ENCODE results near the gene TMA7.

The TMA7 gene

DNA sequence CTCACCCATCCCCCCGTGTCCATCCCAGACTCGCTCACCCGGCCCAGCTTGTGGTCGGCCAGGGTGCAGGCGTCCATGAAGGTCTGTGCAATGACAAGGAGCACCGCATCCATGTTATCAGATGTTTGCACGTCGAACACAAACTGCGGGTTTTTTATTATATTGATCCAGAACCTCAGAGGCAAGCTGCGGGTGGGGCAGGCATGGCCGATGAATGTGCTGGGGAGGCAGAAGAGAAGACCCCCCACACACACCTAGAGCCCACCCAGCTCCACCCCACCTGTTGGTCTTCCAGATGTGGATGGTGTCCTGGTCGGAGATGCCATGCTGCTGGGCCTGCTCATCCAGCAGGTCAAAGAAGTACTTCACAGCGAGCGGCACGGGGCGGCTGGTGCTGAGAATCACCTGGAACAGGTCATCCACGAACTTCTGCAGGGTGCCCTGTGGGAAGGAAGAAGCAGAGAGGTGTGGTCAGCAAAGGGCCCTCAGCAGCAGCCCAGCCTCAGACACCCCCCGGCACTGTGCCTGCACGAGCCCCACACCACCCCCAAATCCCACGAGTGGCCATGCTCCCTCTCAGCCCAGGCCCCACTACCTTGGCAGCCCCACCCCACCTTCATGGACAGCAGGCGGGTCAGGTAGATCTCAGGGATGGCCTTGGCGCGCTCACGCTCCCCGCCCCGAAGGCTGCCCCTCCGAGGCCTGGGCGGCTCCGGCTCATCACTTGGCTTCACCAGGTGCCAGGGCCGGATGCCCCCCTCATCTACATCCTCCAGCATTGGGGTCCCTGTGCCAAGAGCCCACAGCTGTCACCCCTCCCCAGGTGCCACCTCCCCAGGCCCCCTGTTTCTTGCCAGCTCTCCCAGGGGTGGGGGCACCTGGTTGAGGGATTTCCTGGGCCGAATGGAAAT is 30.5 kb upstream of the TMA7 start:
- DNase-seq (ENCODE audit: low read depth in 2 of 2), result no peak

DNA sequence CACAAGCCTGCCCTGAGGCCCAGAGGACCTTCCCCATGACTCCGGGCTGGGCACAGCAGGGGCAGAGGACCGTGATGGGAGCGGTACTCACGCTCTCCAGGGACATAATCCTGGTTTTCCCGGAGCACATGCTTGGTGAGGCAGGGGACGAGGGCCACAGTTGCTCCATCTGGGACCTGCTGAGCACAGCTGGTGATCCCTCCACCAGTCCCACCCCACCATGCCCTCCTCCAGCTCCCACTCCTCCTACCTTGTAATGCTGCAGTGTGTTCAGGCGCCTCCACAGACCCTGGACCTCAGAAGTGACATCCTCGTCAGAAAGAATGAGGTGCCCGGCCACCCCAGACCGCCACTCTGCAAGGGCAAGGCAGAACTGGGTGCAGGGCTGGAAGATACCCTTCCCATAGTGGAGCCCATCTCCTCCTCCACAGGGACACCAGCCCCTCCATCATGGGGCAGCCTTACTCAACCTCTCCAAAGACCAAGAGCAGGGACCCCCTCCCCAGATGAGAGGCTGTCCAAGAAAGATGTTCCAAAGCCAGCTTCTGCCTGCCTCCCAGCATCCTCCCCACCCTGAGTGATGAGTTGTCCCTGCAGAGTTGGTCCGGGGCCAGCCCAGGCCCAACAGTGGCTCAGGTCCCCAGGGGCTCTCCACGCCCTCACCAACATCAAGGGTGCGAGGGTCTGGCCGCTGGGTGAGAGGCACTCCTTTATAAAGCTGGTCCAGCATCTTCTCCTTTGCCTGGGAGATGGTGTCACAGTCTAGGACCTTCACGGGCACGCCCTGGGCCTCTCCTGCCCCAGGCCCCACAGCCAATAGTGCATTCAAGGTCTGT is 29.6 kb upstream of the TMA7 start:
- DNase-seq (ENCODE audit: low read depth in 2 of 2), result no peak

GRCh38 chr3:48411041-48411588 is 28.9 kb upstream of the TMA7 start:
- DNase-seq (ENCODE audit: low read depth in 2 of 2), result no peak

- no peak for DNase-seq (ENCODE audit: low read depth in 2 of 2)
These were observed 28.3 kb upstream of the TMA7 start for GRCh38 chr3:48411606-48412374.

GRCh38 chr3:48412375-48413001 is 27.6 kb upstream of the TMA7 start:
- DNase-seq (ENCODE audit: low read depth in 2 of 2), result no peak

DNA sequence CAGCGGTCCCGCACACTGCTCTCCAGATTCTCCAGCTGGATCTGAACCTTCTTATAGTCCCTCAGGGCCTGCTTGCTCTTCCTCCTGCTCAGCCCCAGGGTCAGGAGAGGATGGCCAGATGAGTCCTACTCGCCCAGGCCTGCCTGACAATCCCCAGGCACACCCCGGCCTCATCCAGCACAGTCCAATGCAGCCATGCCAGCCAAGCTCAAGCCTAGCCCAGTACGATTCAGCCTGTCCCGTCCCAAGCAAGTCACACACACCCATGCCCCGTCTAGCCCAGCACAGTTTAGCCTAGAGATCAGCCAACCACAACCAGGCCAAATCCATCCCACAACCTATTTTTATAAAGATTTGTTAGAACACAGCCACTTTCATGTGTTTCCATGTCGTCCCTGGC is 27.0 kb upstream of the TMA7 start:
- DNase-seq (ENCODE audit: low read depth in 2 of 2), result no peak

DNA sequence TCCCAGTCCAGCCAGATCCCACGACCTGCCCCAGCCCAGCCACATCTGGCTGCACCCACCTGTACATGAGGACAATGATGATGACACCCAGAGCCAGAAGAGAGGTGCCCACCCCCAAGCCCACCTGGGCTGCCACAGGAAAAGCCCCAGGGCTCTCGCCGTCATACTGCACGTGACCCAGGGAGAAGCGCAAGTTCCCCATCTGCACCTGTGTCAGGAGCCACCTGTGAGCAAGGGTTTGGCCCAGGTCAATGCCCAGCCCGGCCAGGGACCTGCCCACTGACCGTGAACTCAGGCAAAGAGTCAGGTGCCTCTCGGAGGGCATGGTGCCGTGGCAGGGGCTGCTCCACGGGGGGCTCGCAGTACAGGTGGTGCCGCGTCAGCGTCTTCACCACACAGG is 26.4 kb upstream of the TMA7 start:
- DNase-seq (ENCODE audit: low read depth in 2 of 2), result no peak

- no peak for DNase-seq (ENCODE audit: low read depth in 2 of 2)
These were observed 25.4 kb upstream of the TMA7 start for GRCh38 chr3:48414376-48415250.

DNA sequence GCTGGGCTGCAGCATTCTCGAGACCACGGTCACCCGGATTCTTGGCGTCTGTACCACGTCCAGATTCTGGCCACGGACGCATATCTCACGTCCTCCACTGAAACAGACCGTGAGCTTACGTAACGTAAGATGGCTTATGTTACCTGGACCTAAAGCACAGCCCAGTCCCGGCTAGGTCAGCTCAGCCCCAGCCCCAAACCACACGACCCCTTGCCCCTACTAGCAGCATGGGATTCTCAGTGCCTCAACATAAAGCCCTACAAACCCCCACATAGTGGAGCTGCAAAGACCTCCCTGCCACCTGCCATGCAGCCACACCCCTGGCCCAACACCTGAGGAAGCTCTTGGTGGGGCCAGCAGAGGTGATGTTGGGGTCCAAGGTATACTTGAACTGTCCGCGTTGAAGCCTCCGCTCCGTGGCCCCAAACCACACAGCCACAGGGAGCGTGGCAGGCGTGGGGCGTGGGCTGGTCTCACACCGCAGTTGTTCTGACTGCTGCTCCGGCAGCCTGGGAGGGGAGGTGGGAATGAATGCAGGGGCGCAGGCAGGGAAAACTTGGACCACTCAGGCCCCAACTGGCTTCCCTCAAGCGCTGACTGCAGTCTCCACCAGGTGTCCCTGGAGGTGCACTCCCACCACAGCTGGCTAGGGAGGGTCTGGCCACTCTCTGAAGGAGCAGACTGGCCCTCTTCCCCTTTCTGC is 24.7 kb upstream of the TMA7 start:
- DNase-seq (ENCODE audit: low read depth in 2 of 2), result no peak

GRCh38 chr3:48416091-48416505 is 24.0 kb upstream of the TMA7 start:
- no peak for DNase-seq (ENCODE audit: low read depth in 2 of 2)

DNA sequence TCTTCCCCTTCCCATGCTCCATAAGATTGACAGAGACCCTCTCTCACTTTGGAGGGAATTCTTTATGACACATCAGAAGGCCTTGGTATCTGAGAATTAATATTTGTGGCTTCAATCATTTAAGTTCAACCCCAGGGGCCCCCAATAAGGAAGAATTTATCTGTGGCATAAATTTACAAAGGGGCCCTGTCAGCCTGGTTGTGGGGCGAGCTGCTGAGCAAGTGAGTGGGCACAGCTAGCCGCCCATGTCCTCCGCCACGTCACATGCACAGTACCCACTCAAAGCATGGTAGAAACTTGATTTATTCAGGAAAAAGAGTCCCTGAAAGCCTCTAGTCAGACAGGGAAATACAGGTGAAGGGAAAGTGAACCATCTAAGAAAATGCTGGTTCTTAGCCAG is 23.5 kb upstream of the TMA7 start:
- DNase-seq (ENCODE audit: low read depth in 2 of 2), result no peak

- DNase-seq (ENCODE audit: low read depth in 2 of 2), result no peak
These were observed 22.4 kb upstream of the TMA7 start for GRCh38 chr3:48417529-48418108.

DNA sequence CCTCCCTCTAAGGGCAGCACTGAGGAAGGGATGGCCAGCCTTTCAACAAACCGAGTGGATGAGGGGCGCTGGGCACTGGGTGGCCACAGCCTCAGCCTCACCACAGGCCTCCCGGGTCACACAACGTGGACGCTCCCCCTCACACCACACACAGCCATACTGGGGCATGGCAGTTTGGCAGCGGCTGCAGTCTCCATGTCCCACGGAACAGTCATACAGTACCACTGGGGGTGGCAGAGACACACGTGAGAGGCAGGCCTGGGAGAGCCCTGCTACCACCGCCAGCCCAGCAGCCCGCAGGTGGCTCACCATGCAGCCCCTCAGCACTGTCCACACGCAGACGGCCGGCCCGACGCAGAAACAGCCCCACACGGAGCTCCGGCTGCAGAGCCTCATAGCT is 21.9 kb upstream of the TMA7 start:
- no peak for DNase-seq (ENCODE audit: low read depth in 2 of 2)

- DNase-seq (ENCODE audit: low read depth in 2 of 2), result no peak
These were observed 21.4 kb upstream of the TMA7 start for GRCh38 chr3:48418651-48419050.

GRCh38 chr3:48419149-48419548 is 20.9 kb upstream of the TMA7 start:
- DNase-seq (ENCODE audit: low read depth in 2 of 2), result no peak

DNA sequence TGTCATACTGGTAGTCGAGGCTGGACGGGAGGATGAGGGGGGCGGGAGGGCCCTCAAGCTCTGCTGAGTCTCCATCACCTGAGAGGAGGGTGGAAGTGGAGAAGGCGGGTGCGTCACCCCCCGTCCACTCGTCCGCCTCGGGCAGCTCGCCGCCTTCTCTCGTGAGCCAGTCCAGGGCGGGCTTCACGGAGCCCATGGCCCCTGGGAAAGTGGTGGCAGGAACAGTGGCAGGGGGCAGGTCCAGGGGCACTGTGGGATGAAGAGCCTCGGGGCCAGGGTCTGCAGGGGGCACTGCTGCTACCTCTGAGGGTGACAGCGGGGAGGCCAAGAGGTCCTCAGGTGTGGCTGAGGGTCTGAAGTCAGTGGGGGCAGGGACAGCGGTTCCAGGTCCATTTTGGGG is 20.5 kb upstream of the TMA7 start:
- no peak for DNase-seq (ENCODE audit: low read depth in 2 of 2)

DNA sequence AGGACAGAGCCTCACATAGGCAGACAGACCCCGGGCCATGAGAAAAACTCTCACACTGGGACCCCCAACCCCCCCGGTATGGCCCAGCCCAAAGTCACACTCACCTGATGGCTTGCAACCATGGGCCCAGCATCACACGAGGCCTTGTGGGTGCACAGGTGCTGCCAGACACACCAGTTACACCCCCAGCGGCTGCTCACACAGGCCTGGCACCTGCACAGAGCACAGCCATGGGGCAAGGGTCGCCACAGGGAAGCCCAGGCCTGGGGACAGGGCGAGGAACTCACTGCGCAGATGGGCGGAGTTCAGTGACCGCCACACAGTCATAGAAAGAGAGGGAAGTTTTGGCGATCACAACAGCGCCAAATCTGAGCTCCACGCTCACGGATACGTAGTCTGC is 19.5 kb upstream of the TMA7 start:
- DNase-seq (ENCODE audit: low read depth in 2 of 2), result no peak

- DNase-seq (ENCODE audit: low read depth in 2 of 2), result no peak
These were observed 17.8 kb upstream of the TMA7 start for GRCh38 chr3:48422272-48422671.

DNA sequence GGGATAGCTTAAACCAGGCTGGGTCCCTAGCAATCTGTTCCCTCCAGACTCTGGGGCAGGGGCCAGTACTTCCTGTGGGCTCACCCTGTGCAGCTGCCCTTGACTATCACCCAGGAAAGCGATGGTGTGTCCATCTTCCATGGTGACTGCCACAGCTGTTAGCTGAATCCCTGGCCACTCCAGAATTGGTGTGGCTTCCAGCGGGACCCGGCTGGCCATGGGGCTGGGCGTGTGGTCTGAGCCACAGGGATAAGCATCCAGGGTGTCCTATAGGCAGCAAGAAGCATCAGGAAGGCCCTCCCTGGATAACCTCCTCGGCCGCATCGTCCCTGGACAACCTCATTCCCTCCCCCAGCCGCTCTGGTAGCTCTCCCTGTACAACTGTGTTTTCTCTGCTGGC is 17.4 kb upstream of the TMA7 start:
- no peak for DNase-seq (ENCODE audit: low read depth in 2 of 2)

Measured in stimulated activated CD4-positive, alpha-beta T cell treated with anti-CD3 and anti-CD28 coated beads, Interleukin-1b, Interleukin-23, amount 100 ng/mL, for 1 hour (primary cell).